RWPE1 (cell line): ENCODE measurements around the gene NEURL2.

Source experiments
- CTCF ChIA-PET: fragments of 350-600 bp; sonication (Branson Sonifier 250); formaldehyde crosslinking; extraction: SDS; loops from one replicate; lab custom pipeline; 2021; lab: Yijun Ruan, JAX
- POLR2A ChIA-PET: fragments of 400-600 bp; formaldehyde crosslinking; extraction: SDS; loops from one replicate; lab custom pipeline; 2020; ENCODE audit warnings: antibody characterized with exemption; ENCODE audit not compliant: low non-redundant PET; lab: Yijun Ruan, JAX
- DNase-seq: peaks from one replicate; pipeline ENCODE4 v3.0.0; 2012; ENCODE audit warnings: low spot score
- H3K27ac ChIP-seq: fragments of 450-650 bp; 2 replicates; pipeline ENCODE4 v1.5.1; 2017
- TF ChIP-seq, protein P1 (sequence below): fragments of 450-650 bp; conservative IDR thresholded peaks from 2 replicates; pipeline ENCODE4 v1.5.1; 2017; ENCODE audit warnings: low read depth, mild to moderate bottlenecking

NEURL2 gene

DNA sequence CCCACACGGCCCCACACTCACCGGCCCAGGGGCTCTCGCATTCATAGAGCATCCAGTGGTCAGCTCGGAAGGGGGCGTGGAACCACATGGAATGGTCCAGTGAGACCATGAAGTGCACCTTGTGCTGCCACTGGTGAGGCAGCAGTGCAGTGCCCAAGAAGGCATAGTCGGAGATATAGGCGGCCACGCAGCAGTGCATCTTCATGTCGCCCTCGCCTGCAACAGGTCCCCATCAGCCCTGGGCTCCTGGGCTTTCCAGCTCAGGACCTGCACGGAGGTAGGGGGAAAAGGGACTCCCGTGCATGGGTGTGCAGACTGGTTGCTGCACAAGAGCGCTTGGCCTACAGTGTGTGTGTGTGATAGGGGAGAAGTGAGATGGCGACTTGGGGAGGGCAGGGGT is 47.5 kb downstream of the NEURL2 start:
- ChIA-PET POLR2A (no interaction called here), CTCF (no interaction called here)
- TF ChIP-seq, protein P1, sequence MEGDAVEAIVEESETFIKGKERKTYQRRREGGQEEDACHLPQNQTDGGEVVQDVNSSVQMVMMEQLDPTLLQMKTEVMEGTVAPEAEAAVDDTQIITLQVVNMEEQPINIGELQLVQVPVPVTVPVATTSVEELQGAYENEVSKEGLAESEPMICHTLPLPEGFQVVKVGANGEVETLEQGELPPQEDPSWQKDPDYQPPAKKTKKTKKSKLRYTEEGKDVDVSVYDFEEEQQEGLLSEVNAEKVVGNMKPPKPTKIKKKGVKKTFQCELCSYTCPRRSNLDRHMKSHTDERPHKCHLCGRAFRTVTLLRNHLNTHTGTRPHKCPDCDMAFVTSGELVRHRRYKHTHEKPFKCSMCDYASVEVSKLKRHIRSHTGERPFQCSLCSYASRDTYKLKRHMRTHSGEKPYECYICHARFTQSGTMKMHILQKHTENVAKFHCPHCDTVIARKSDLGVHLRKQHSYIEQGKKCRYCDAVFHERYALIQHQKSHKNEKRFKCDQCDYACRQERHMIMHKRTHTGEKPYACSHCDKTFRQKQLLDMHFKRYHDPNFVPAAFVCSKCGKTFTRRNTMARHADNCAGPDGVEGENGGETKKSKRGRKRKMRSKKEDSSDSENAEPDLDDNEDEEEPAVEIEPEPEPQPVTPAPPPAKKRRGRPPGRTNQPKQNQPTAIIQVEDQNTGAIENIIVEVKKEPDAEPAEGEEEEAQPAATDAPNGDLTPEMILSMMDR = no peak
- H3K27ac ChIP-seq = peak overlapping the region; percentile 5
- DNase-seq = no peak

DNA sequence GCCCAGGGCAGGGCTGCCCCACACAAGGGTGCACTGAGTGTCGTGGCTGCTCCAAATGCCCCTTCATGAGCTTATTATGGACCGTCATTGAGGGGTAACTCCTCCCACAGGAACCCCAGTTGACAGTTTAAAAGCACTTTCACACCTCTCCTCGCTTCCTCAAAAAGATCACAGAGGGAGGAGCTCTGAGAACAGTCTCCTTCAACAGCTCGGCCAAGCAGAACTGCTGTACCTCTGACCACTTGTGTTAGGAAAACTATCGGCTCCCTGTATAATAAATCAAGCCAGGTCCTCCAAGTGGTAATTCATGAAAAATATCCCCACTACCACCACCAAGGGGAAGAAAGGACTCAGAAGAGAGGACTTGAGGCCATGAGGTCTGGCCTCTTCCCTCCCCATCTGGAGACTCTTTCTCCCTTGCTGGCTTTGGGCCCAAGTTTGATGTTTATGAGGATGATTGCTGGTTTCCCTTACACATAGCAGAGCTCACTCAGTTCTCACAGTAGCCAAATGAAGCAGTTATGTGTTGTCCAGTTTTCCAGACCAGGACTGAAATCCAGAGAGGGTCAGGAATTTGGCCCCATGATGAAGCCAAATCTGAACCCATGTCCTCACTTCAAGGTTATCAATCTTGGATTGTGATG is 48.7 kb downstream of the NEURL2 start:
- peak overlapping the region; percentile 55 for H3K27ac ChIP-seq
- CTCF ChIA-PET = interaction anchor here (0.6 to 1.1 kb wide), 3 partner anchors 9 to 104 kb away, joined by 3 to 4 read pairs (median 3); no protein-coding TSS in a partner anchor
- POLR2A ChIA-PET = interaction anchor here (0.6 kb wide), 1 partner anchor 248 kb away, joined by 3 read pairs; no protein-coding TSS in a partner anchor
- TF ChIP-seq, protein P1 = no peak
- no peak for DNase-seq

DNA sequence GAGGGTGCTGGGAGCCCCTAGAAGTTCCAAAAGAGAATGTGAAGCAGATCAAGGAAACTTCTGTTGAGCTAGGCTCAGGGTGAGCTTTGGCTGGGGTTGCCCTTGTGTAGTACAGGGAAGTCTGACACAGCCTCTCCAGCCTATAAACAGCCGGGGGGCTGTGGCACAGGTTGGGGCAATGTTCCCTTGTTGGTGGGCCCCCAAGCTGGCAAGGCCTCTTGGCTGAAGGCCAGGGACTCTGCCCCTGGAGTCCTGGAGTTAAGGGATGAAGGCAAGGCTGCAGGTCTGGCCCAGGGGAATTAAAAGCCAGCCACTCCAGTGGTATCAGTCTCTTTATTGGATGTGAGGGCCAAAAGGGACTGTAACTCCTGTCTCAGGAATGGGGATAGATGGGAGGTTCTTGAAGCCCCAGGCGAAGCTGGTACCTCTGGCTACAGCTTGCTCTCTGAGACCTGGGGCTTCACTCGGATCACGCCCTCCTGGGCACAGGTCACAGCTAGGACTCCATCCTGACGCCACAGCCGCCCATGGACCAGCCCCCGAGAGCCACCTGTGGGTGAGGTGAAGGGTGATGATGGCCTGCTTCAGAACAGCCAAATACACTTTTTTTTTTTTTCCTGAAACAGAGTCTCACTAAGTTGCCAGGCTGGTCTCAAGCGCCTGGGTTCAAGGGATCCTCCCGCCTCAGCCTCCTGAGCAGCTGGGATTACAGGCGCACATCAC is 49.4 kb downstream of the NEURL2 start:
- ChIA-PET POLR2A (interaction anchor here (0.6 kb wide), 1 partner anchor 249 kb away, joined by 3 read pairs; no protein-coding TSS in a partner anchor), CTCF (interaction anchor here (0.6 to 0.7 kb wide), 2 partner anchors 66 to 72 kb away, joined by 3 read pairs; no protein-coding TSS in a partner anchor)
- peak overlapping the region; percentile 55 for H3K27ac ChIP-seq
- TF ChIP-seq, protein P1 = no peak
- no peak for DNase-seq

DNA sequence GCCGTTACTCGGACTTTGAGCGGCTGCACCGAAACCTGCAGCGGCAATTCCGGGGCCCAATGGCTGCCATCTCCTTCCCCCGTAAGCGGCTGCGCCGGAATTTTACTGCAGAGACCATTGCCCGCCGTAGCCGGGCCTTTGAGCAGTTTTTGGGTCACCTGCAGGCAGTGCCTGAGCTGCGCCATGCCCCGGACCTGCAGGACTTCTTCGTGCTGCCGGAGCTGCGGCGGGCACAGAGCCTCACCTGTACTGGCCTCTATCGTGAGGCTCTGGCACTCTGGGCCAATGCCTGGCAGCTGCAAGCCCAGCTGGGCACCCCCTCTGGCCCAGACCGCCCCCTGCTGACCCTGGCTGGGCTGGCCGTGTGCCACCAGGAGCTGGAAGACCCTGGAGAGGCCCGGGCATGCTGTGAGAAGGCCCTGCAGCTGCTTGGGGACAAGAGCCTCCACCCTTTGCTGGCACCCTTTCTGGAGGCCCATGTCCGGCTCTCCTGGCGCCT is 50.3 kb downstream of the NEURL2 start:
- TF ChIP-seq, protein P1 = no peak
- H3K27ac ChIP-seq = peak overlapping the region; percentile 55
- CTCF ChIA-PET = interaction anchor here (0.6 to 1.0 kb wide), 4 partner anchors 17 to 295 kb away, joined by 3 to 7 read pairs (median 5); partner anchors contain the start of gene UBE2C
- POLR2A ChIA-PET = no interaction called here
- DNase-seq = no peak
